HG02840 (cell line): Measurements from ENCODE around the gene OR56A1.

Experiments used
- ATAC-seq: cut with Tn5 transposase; IDR thresholded peaks from one replicate; pipeline ENCODE4 v1.9.1; 2021; ENCODE audit warnings: mild to moderate bottlenecking, moderate library complexity, moderate number of reproducible peaks; ENCODE audit not compliant: unreplicated experiment, low FRiP score

Gene OR56A1

DNA sequence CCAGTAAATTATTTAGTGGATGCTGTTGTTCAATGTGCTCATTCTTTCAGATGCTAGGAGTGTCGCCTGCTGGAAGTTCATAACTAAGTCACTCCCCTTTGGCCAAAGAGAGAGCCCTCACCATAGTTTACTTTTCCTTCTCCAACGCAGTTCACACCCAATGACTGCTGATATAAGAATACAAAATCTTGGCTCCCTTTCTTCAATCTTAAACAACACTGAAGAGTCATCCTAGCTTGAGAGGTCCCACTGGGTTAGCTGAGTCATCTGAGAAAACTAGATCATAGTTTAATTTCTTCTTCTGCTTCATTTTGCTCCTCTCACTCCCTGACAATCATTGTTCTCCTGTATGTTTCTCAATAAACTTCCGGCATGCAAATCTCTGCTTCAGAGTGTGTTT lies 38.4 kb downstream of the OR56A1 start:
- ATAC-seq: no peak

- no peak for ATAC-seq
These were observed 41.4 kb downstream of the OR56A1 start for GRCh38 chr11:5989203-5989602.

- no peak for ATAC-seq
These were observed 43.7 kb downstream of the OR56A1 start, which contains the start of gene OR52L1 for GRCh38 chr11:5986885-5987284. Gene OR52L1, minus strand, starts transcription at chr11:5986985. Its CDS starts 55 bp downstream, at chr11:5986930.

- no peak for ATAC-seq
These were observed 47.1 kb downstream of the OR56A1 start for GRCh38 chr11:5983443-5983842.

DNA sequence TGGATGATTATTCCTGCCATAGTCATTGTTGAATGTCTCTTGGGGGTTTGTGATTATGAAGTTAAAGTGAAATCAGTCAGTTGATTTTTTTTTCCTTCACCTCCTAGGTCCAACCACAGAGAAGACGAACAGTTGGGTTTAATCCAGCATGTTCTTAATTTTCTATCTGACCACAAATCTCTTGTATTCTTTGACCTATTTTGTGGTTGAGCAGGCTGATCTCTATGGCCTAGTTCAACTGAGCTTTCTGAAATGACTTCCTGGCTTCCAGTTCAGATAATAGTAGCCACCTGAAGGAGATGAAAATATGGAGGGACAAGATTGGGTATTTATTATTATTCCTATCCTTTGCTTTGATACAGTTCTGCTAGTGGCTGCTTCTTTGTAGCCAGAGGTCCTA lies 57.0 kb downstream of the OR56A1 start:
- no peak for ATAC-seq
